K562 (cell line): Measurements from ENCODE around the gene PSMG3. TPM values are rescaled to one million over a fixed set of nuclear protein-coding genes. Genes with fewer than 3 reads are reported as not detected.

Experiments
- ATAC-seq: fragments of 200-7000 bp; cut with Tn5 transposase; 3 replicates; pipeline ENCODE4 v1.9.1; 2020; ENCODE audit warnings: moderate library complexity
- BruUV-seq: library from RNA; stranded (reverse); fragments of 400-500 nt; replicated peaks from 2 replicates; lab custom pipeline; 2021; lab: Mats Ljungman, UMichigan
- CTCF ChIA-PET: fragments of 300-600 bp; formaldehyde crosslinking; extraction: SDS; loops from one replicate; lab custom pipeline; 2021; ENCODE audit warnings: low intra/inter-chr PET ratio; lab: Yijun Ruan, JAX
- POLR2A ChIA-PET: fragments of 300-600, 350-650 bp; sonication (Branson Sonifier 250); formaldehyde crosslinking; extraction: SDS; loops from one replicate; lab custom pipeline; 2021; ENCODE audit warnings: antibody characterized with exemption, inconsistent platforms; lab: Yijun Ruan, JAX
- DNase-seq, 4 experiments: peaks; one replicate each; pipeline versions ENCODE4 v3.0.0 to v3.0.0-alpha.2; 2011 to 2018; ENCODE audit warnings: low spot score in 3 of 4, mixed read lengths in 3 of 4; ENCODE audit errors: extremely low read depth in 1 of 4
- FAIRE-seq: peaks from 2 replicates; lab custom pipeline; 2011; peaks lifted over from hg19 to GRCh38; lab: Jason Lieb, UNC
- H2AFZ ChIP-seq: 2 replicates; pipeline ENCODE4 v1.6.0; 2011; ENCODE audit warnings: low read depth, low read length, control low read depth, inconsistent platforms
- H3K27ac ChIP-seq: fragments of 200-600 bp; 3 replicates; pipeline ENCODE4 v1.8.0; 2011; ENCODE audit warnings: low read depth, mild to moderate bottlenecking, control low read depth, inconsistent platforms, low read length, moderate library complexity, mixed read lengths; ENCODE audit errors: extremely low read depth
- H3K27me3 ChIP-seq, 2 experiments: fragments of 300-600 bp in 1 of 2; 2 replicates in 1 of 2; 3 replicates in 1 of 2; pipeline versions ENCODE4 v1.6.0 to v1.8.0; 2011; ENCODE audit warnings: inconsistent platforms in 2 of 2, low read length in 2 of 2, mild to moderate bottlenecking in 1 of 2, mixed read lengths in 1 of 2, moderate library complexity in 1 of 2; ENCODE audit not compliant: control insufficient read depth in 2 of 2, insufficient read depth in 2 of 2
- H3K36me3 ChIP-seq: fragments of 300-600 bp; 3 replicates; pipeline ENCODE4 v1.8.0; 2011; ENCODE audit warnings: mild to moderate bottlenecking, low read length, inconsistent platforms; ENCODE audit not compliant: control insufficient read depth, insufficient read depth
- H3K4me1 ChIP-seq, 2 experiments: fragments of 200-600 bp in 1 of 2; replicated peaks in 1 of 2; 2 replicates in 1 of 2; 3 replicates in 1 of 2; pipeline versions ENCODE4 v1.5.1 to v1.8.0; 2011; ENCODE audit warnings: inconsistent platforms in 2 of 2, low read length in 2 of 2, mild to moderate bottlenecking in 1 of 2, mixed read lengths in 1 of 2, moderate library complexity in 1 of 2; ENCODE audit not compliant: control insufficient read depth in 2 of 2, insufficient read depth in 2 of 2
- H3K4me2 ChIP-seq: 2 replicates; pipeline ENCODE4 v1.6.1; 2011; ENCODE audit warnings: low read length, control low read depth, inconsistent platforms, mixed read lengths; ENCODE audit not compliant: insufficient read depth
- H3K4me3 ChIP-seq: fragments of 200-600 bp; sonication (generic), shearing (Covaris generic); 2 replicates; pipeline ENCODE4 v1.5.1; 2016; ENCODE audit warnings: control low read depth, inconsistent platforms
- H3K79me2 ChIP-seq: fragments of 200-600 bp; 3 replicates; pipeline ENCODE4 v1.8.0; 2011; ENCODE audit warnings: low read length, inconsistent platforms; ENCODE audit not compliant: control insufficient read depth, insufficient read depth
- H3K9ac ChIP-seq, 2 experiments: 2 replicates each; pipeline versions ENCODE4 v1.6.0 to v1.6.1; 2011; ENCODE audit warnings: low read depth in 2 of 2, low read length in 2 of 2, control low read depth in 1 of 2, inconsistent platforms in 1 of 2, mild to moderate bottlenecking in 1 of 2, mixed read lengths in 1 of 2; ENCODE audit not compliant: insufficient read depth in 1 of 2
- H3K9me1 ChIP-seq: one replicate; pipeline ENCODE4 v1.6.0; 2011; ENCODE audit warnings: inconsistent platforms, mild to moderate bottlenecking, low read length, moderate library complexity; ENCODE audit not compliant: control insufficient read depth, insufficient read depth
- H3K9me3 ChIP-seq: replicated peaks from 2 replicates; pipeline ENCODE4 v1.5.1; 2011; ENCODE audit warnings: low read depth, low read length, inconsistent platforms; ENCODE audit not compliant: control insufficient read depth, insufficient read depth
- H4K20me1 ChIP-seq: replicated peaks from 2 replicates; pipeline ENCODE4 v1.6.1; 2011; ENCODE audit warnings: low read length, inconsistent platforms, mixed read lengths; ENCODE audit not compliant: control insufficient read depth, insufficient read depth
- CC2D1A ChIP-seq: fragments of 450-650 bp; IDR thresholded peaks from 2 replicates; pipeline ENCODE4 v1.6.1; 2017; ENCODE audit warnings: mild to moderate bottlenecking
- CTBP1 ChIP-seq: fragments of 450-650 bp; IDR thresholded peaks from 2 replicates; pipeline ENCODE4 v1.6.1; 2016; ENCODE audit warnings: borderline replicate concordance
- ETV6 ChIP-seq, 3 experiments: fragments of 150-350 bp in 1 of 3; sonication (generic) in 1 of 3; formaldehyde crosslinking in 1 of 3; IDR thresholded peaks; 2 replicates each; pipeline versions ENCODE4 v1.6.1 to v1.8.0; 2014 to 2022; ENCODE audit warnings: borderline replicate concordance in 2 of 3, low read depth in 2 of 3, antibody characterized with exemption in 1 of 3, low read length in 1 of 3, mild to moderate bottlenecking in 1 of 3, missing genetic modification reagents in 1 of 3
- HDAC1 ChIP-seq, 2 experiments: fragments of 450-650 bp; IDR thresholded peaks; 2 replicates each; pipeline ENCODE4 v1.6.1; 2016 to 2017; ENCODE audit warnings: inconsistent platforms in 1 of 2, mild to moderate bottlenecking in 1 of 2, moderate library complexity in 1 of 2
- HIVEP1 ChIP-seq: fragments of 250-450 bp; sonication (Bioruptor Pico); IDR thresholded peaks from 2 replicates; pipeline ENCODE4 v1.4.0; 2020; ENCODE audit warnings: mild to moderate bottlenecking
- KDM1A ChIP-seq, 2 experiments: fragments of 450-650 bp; IDR thresholded peaks; 2 replicates each; pipeline ENCODE4 v1.6.1; 2016; ENCODE audit warnings: mild to moderate bottlenecking in 2 of 2
- RCOR1 ChIP-seq, 2 experiments: IDR thresholded peaks; 2 replicates each; pipeline ENCODE4 v1.6.1; 2012; ENCODE audit warnings: low read depth in 2 of 2, low read length in 2 of 2, borderline replicate concordance in 1 of 2, improper control_type of control experiment in 1 of 2
- SMC3 ChIP-seq: conservative IDR thresholded peaks from 2 replicates; pipeline ENCODE4 v1.6.1; 2011; ENCODE audit warnings: low read depth, low read length, improper control_type of control experiment; ENCODE audit not compliant: insufficient read depth
- TCF3 ChIP-seq: sonication (generic); formaldehyde crosslinking; IDR thresholded peaks from 2 replicates; pipeline ENCODE4 v1.4.0; 2020; ENCODE audit warnings: mild to moderate bottlenecking, missing genetic modification reagents
- UBTF ChIP-seq, 2 experiments: IDR thresholded peaks; 2 replicates each; pipeline ENCODE4 v1.6.1; 2012; ENCODE audit warnings: improper control_type of control experiment in 2 of 2, low read depth in 2 of 2, low read length in 2 of 2, borderline replicate concordance in 1 of 2
- ZEB2 ChIP-seq: fragments of 450-650 bp; IDR thresholded peaks from 2 replicates; pipeline ENCODE4 v1.6.1; 2016
- ZNF263 ChIP-seq: sonication (generic); formaldehyde crosslinking; IDR thresholded peaks from 2 replicates; pipeline ENCODE4 v1.8.0; 2022; ENCODE audit warnings: mild to moderate bottlenecking, missing genetic modification reagents, borderline replicate concordance
- ZNF277 ChIP-seq: fragments of 250-450 bp; sonication (Bioruptor Pico); IDR thresholded peaks from 2 replicates; pipeline ENCODE4 v1.8.0; 2022; ENCODE audit warnings: inconsistent platforms, mild to moderate bottlenecking, moderate library complexity, borderline replicate concordance
- WGBS: fragments of 100-300 bp; shearing (Covaris generic); methylation state at CpG from one replicate; pipeline ENCODE4 v1.1.6; 2016; ENCODE audit warnings: low coverage, mixed read lengths; ENCODE audit not compliant: insufficient coverage; ENCODE audit errors: missing lambda C conversion rate; 5-methylcytosine and 5-hydroxymethylcytosine counted together
- in situ Hi-C: fragments of 300-500 bp; cut with MboI; formaldehyde crosslinking; loops from 4 replicates; pipeline ENCODE4 v1.15.0; 2018; ENCODE audit warnings: inconsistent platforms, mixed read lengths
- intact Hi-C: fragments of 100-400 bp; cut with micrococcal nuclease; formaldehyde crosslinking; loops from 2 replicates; pipeline ENCODE4 v1.14.2; 2022
- polyA plus RNA-seq, 8 experiments: library from polyadenylated mRNA; depleted of rRNA in 4 of 8; stranded (reverse) in 5 of 8; unstranded in 3 of 8; fragments of >200 nt; fragmentation: Nextera tagmentation in 2 of 8; fragmentation: Illumina TruSeq in 1 of 8; extraction: Ambion mirVana in 2 of 8; extraction: Trizol in 1 of 8; gene quantifications; 2 replicates each; pipeline versions ENCODE4 v1.2.1 to v1.2.3, GENCODE V29; 2011 to 2014; ENCODE audit warnings: inconsistent platforms in 1 of 8, missing spikeins in 1 of 8
- total RNA-seq, 7 experiments: library from RNA; depleted of rRNA in 6 of 7; stranded (reverse); fragments of >200 nt in 6 of 7; fragmentation: Illumina TruSeq in 2 of 7; extraction: Trizol in 2 of 7; gene quantifications; 2 replicates each; pipeline versions ENCODE4 v1.2.1 to v1.2.3, GENCODE V29; 2011 to 2021; ENCODE audit warnings: low replicate concordance in 1 of 7

The PSMG3 gene
- total and polyA plus RNA-seq, 9 of the 15 experiments (the other 6 are each of a cell fraction or from before 2014, with no cell fraction given): 34.8 to 122 (median 80.1) TPM

DNA sequence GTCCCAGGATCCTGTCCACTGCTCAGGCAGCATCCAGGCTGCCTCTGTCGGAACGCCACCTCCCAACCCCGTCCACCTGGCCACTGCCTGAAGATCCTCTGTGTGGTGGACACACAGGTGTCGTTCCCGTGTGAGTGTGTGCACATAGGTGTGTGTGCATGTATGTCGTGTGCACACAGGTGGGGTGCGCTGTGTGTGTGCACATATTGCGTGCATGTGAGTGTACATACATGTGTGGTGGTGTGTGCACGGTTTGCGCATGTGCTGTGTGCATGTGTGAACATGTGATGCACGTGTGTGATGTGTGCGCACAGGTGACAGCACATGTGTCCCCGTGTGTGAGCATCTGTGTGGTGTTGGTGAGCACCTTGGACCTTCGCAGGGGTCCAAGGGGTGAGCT, 20.9 kb downstream of the PSMG3 start (continued):
- TF ChIP-seq KDM1A (IDR thresholded peaks at IDR 0.05): peak in 1 of 2 experiments; percentile 85; a peak in 1 of 4 replicates

DNA sequence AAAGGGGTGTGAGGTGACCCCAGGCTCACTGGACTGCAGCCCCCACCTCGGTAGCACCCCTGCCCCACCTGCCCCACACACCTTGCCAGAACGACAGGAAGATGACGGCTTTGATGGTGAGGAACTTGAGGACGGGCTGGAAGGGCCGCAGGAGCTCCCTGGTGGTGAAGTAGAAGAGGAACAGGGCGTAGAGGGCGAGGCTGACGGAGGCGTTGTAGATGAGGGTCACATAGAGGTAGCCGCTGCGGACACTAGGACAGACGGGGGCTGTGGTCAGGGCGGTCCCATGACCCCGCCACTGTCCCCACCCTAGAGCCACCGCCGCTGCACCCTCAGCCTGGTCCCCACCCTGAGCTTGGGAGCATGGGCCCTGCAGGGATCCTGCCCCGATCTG, 21.4 kb downstream of the PSMG3 start:
- H4K20me1 ChIP-seq: no peaks in the 10 kb centered on the region
- no peaks in the 10 kb centered on the region for H3K79me2 ChIP-seq
- ATAC-seq (peak; percentile 89), DNase-seq (peak; percentile 52 to 68 (median 60)), FAIRE-seq (peak; percentile 56)
- WGBS: 3% methylated on average over 10 of the region's 17 CpGs
- H3K4me1 ChIP-seq: peaks cover 0 to 73% of the 10 kb centered on the region in 2 experiments; a peak in 3 of 5 replicates
- H3K27me3 ChIP-seq: peaks cover 0 to 18% of the 10 kb centered on the region in 2 experiments; a peak in 2 of 5 replicates
- peak overlapping the region; percentile 37; the same call in 1 of the 2 replicates for H2AFZ ChIP-seq
- in situ Hi-C loops (no loop called here), intact Hi-C loops (no loop called here)
- H3K9me1 ChIP-seq: no peaks in the 10 kb centered on the region
- peak overlapping the region in 1 of 2 experiments; percentile 76; a peak in 2 of 4 replicates for H3K9ac ChIP-seq
- BruUV-seq: no TSS peak
- H3K4me2 ChIP-seq: no peak overlapping the region; the same call in 1 of the 2 replicates
- POLR2A ChIA-PET: interaction anchor here (0.5 to 1.8 kb wide), 6 partner anchors 8 to 809 kb away, joined by 3 to 6 read pairs (median 3); no protein-coding TSS in a partner anchor
- CTCF ChIA-PET: interaction anchor here (0.6 to 3.1 kb wide), 2 partner anchors 41 to 44 kb away, joined by 5 to 33 read pairs; partner anchors contain the start of gene INTS1
- H3K4me3 ChIP-seq: no peak overlapping the region
- H3K36me3 ChIP-seq: no peaks in the 10 kb centered on the region
- no peak overlapping the region for H3K27ac ChIP-seq
- no peaks in the 10 kb centered on the region for H3K9me3 ChIP-seq
- TF ChIP-seq TCF3: no peak
- TF ChIP-seq ETV6 (IDR thresholded peaks at IDR 0.05; ENCODE audit: borderline replicate concordance in 1 of 2, low read depth in 2 of 2, low read length in 1 of 2): no peak
- TF ChIP-seq ETV6 (CRISPR knock-in tag; IDR thresholded peaks at IDR 0.05; ENCODE audit: borderline replicate concordance): no peak
- TF ChIP-seq SMC3: peak; percentile 50
- TF ChIP-seq ZNF277 (CRISPR knock-in tag): no peak
- no peak for TF ChIP-seq HIVEP1 (CRISPR knock-in tag)
- TF ChIP-seq ZEB2: peak; percentile 61; the same call in 1 of the 2 replicates
- TF ChIP-seq CC2D1A: 0 out of 2 replicates have a peak, but pooled peaks have one; percentile 28
- peak in 1 of 2 experiments; percentile 39; a peak in 1 of 4 replicates for TF ChIP-seq RCOR1 (IDR thresholded peaks at IDR 0.05; ENCODE audit: borderline replicate concordance in 1 of 2, low read depth in 2 of 2, low read length in 2 of 2)
- TF ChIP-seq HDAC1 (IDR thresholded peaks at IDR 0.05): 0 out of 4 replicates have a peak, but pooled peaks of 1 of the 2 experiments have one; percentile 14
- peak; percentile 62; the same call in 1 of the 2 replicates for TF ChIP-seq CTBP1
- peak; percentile 71; the same call in 1 of the 2 replicates for TF ChIP-seq ZNF263 (CRISPR knock-in tag)
- no peak for TF ChIP-seq UBTF (IDR thresholded peaks at IDR 0.05; ENCODE audit: borderline replicate concordance in 1 of 2, low read depth in 2 of 2, low read length in 2 of 2)
